Measurements from ENCODE around the gene NEK3. TPM values are rescaled to one million over a fixed set of nuclear protein-coding genes. Genes with fewer than 3 reads are reported as not detected.
"Not testable (repeated sequence)": the region's sequence is repeated elsewhere in the genome, so short reads cannot be mapped to it uniquely, and the experiment has no call there.

The NEK3 gene, protein sequence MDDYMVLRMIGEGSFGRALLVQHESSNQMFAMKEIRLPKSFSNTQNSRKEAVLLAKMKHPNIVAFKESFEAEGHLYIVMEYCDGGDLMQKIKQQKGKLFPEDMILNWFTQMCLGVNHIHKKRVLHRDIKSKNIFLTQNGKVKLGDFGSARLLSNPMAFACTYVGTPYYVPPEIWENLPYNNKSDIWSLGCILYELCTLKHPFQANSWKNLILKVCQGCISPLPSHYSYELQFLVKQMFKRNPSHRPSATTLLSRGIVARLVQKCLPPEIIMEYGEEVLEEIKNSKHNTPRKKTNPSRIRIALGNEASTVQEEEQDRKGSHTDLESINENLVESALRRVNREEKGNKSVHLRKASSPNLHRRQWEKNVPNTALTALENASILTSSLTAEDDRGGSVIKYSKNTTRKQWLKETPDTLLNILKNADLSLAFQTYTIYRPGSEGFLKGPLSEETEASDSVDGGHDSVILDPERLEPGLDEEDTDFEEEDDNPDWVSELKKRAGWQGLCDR
- total RNA-seq = 1 to 10 TPM; 4.5 to 7.1 (median 5.8) TPM
- 10 to 100 TPM in 1 of 2 donors, 1 to 10 TPM in 1; 7.5 to 37.9 TPM for polyA plus RNA-seq
- long read RNA-seq, donor 1, partial matches to known transcripts = 0 of 1 reads
- long read RNA-seq, donor 1, other reads (novel, unspliced or antisense) = 0 of 1 reads
- long read RNA-seq, donor 2, partial matches to known transcripts = 0 of 9 reads
- long read RNA-seq, donor 2, other reads (novel, unspliced or antisense) = 7 of 9 reads
- long read RNA-seq, donor 3, partial matches to known transcripts = 1 of 5 reads
- long read RNA-seq, donor 3, other reads (novel, unspliced or antisense) = 4 of 5 reads

DNA sequence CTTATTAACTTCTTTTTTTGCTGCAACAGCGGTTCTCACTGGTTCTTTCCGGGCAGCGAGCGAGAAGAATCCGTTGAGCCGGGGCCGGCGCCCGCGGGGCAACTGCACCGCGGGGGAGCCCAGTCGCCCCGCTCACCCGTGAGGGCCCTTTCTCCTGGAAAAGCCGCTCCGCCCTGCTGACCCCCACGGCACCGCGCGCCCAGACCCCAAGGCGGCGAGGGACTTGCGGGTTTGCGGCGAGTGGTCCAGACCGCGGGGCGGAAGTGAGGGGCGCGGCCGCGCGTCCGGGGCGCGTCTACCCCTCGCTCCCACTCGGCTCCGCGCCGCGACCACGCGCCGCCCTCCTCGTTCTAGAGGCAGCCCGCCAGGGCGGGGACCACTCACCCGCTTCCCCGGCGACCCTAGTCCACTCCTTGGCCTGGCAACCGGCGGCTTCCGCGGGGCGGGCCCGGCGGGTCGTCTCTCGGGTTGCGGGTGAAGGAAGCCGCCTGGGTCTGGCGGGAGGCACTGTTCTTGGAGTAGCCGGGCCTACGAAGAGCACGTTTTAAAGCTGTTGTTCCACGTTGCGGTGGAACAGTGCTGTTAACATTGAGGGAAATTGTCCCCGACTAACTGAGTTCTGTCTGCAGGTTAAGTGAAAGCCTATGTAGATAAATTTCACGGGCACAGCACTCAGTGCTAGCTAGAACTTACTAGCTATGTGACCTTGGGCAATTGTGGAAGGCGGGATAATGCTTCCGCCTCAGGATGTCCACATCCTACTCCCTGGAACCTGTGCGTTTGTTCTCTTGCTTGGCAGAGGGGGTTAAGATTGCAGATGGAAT, at the start of gene NEK3:
Gene NEK3, minus strand, starts transcription at position 439 of the 824 bp plus-strand sequence. CDS start 3,406 bp downstream, outside the sequence.
- WGBS, 2 donors = 3% methylated on average over 74 of the region's 74 CpGs
- DNase-seq = peak; percentile 77 to 79
- Histone ChIP-seq H3K9me3 (no peaks in the 10 kb centered on the region), H3K36me3 (peaks cover 0 to 13% (median 0%) of the 10 kb centered on the region in 9 donors), H3K4me3 (peak within 1 kb of the TSS; percentile 67 to 100 (median 96)), H3K27me3 (no peaks in the 10 kb centered on the region), H3K4me1 (peaks cover 3 to 63% (median 20%) of the 10 kb centered on the region in 9 donors), H3K27ac (peak within 1 kb of the TSS; percentile 88 to 97 (median 94))
- intact Hi-C loops (cut with DNase I) = loop anchor here in 3 of 10 donors (2.0 to 10.0 kb wide), 3 partner anchors 35 to 295 kb away; partner anchors contain the start of genes CKAP2 (in 1 of the 3) and VPS36 (in 1 of the 3)
- ATAC-seq = peak; percentile 92 to 95 (median 94)
- TF ChIP-seq, protein P1, sequence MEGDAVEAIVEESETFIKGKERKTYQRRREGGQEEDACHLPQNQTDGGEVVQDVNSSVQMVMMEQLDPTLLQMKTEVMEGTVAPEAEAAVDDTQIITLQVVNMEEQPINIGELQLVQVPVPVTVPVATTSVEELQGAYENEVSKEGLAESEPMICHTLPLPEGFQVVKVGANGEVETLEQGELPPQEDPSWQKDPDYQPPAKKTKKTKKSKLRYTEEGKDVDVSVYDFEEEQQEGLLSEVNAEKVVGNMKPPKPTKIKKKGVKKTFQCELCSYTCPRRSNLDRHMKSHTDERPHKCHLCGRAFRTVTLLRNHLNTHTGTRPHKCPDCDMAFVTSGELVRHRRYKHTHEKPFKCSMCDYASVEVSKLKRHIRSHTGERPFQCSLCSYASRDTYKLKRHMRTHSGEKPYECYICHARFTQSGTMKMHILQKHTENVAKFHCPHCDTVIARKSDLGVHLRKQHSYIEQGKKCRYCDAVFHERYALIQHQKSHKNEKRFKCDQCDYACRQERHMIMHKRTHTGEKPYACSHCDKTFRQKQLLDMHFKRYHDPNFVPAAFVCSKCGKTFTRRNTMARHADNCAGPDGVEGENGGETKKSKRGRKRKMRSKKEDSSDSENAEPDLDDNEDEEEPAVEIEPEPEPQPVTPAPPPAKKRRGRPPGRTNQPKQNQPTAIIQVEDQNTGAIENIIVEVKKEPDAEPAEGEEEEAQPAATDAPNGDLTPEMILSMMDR (IDR thresholded peaks at IDR 0.05) = no peak

DNA sequence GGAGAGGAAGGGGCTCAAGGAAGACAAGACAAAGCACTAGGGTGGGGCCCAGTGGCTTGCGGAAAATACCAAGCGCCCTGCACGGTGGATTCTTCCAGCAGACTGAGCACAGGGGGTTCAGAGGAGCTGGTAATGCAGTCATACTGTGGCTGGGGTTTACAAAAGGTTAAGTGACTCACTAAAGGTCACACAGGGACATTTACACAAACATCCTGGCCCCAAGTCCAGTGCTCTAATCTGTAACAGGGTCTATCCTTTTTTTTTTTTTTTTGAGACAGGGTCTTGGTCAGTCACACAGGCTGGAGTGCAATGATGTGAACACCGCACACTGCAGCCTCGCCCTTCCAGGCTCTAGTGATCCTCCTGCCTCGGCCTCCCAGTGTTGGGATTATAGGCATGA, 49.0 kb upstream of the NEK3 start:
- DNase-seq; H3K36me3 ChIP-seq; H3K9me3 ChIP-seq; H3K4me3 ChIP-seq; H3K27ac ChIP-seq; intact Hi-C loops (cut with DNase I); H3K27me3 ChIP-seq; H3K4me1 ChIP-seq: not testable (repeated sequence)
- WGBS, 2 donors = 77 to 85% methylated on average over 6 of the region's 6 CpGs
- peak in 2 of 8 donors; percentile 17 to 30 for ATAC-seq

DNA sequence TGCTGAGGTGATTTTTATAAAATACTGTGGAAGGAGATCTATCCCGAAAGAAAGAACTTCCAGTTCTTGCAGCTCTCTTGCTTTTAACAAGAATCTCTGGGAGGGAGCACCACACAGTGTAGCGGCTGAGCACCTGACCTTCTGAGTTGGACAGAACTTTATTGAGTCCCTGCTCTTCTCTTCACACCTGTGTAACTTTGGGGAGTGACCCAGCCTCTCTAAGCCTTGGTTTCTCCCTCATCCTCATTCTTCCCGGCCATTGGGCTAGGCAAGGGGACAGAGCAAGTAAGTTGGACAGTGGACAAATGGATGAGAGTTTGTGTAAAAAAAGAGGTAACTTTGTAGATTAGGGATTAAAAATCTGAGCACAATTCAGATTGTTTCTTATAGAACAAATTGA, 48.5 kb upstream of the NEK3 start:
- H3K27me3 ChIP-seq; H3K4me3 ChIP-seq; DNase-seq; ATAC-seq; H3K27ac ChIP-seq; H3K4me1 ChIP-seq; H3K9me3 ChIP-seq; intact Hi-C loops (cut with DNase I); H3K36me3 ChIP-seq: not testable (repeated sequence)
- 90 to 96% methylated on average over 3 of the region's 3 CpGs for WGBS, 2 donors

DNA sequence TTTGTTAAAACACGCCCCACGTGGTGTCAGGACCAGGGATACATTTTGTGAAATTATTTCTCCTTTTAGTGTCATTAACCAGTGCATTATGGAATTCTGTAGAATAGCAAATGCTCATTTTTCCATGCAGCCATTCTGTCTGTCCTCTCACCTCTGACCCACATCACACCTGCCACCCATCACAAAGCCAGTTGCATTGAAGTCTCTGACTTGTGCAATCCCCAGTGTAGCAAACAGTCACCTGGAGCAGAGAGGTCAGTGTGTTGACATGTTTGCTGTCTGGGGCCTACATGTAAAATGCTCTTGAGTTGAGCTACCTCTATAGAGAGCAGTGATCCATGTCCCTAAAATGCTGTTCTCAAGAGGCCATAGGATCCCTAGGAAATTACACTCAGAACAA, 47.9 kb upstream of the NEK3 start:
- ATAC-seq; H3K27ac ChIP-seq; intact Hi-C loops (cut with DNase I); DNase-seq; H3K4me3 ChIP-seq; H3K27me3 ChIP-seq; H3K36me3 ChIP-seq; H3K9me3 ChIP-seq; H3K4me1 ChIP-seq: not testable (repeated sequence)
- no CpG with 5 or more reads among the region's 2 CpGs for WGBS, 2 donors

DNA sequence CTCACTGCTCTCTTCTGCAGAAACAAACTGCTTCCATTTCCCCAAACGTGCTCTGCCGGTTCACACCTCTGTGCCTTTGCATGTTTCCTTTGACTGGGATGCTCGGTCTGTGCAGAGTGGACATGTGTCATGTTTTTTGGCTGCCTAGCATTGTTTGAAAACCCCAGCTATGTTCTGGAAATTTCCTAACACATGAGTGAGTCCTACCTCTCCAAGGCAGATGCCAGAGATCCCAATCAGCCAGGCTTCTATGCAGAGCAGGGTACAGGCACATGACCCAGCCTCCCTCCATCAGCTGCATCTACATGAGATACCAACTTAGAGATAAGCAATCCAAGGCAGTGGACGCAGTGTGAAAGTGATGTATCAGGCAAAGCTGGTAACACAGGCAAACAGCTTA, 45.1 kb upstream of the NEK3 start:
- DNase-seq; H3K27me3 ChIP-seq; H3K9me3 ChIP-seq; H3K36me3 ChIP-seq; H3K4me3 ChIP-seq; intact Hi-C loops (cut with DNase I); H3K27ac ChIP-seq; ATAC-seq: not testable (repeated sequence)
- 74 to 82% methylated on average over 4 of the region's 4 CpGs for WGBS, 2 donors
- peaks cover 0 to 15% (median 0%) of the 10 kb centered on the region in 9 donors for H3K4me1 ChIP-seq

DNA sequence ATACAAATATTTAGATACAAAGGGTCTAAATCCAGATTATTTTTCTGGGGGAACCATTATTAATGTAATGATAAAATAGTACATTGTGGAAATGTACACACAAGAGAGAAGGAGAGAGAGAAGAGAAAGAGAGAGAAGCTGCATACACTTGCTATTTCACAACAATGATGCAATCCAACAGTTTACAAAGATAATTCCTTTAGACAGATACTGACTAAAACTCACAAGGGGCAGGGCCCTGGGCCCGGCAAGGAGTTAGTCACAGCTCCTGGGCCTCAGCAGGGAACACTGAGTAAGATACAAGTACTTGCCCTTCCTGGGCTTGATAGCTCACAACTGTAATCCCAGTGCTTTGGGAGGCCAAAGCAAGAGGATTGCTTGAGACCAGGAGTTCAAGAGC, 44.5 kb upstream of the NEK3 start:
- intact Hi-C loops (cut with DNase I) = not testable (repeated sequence)

DNA sequence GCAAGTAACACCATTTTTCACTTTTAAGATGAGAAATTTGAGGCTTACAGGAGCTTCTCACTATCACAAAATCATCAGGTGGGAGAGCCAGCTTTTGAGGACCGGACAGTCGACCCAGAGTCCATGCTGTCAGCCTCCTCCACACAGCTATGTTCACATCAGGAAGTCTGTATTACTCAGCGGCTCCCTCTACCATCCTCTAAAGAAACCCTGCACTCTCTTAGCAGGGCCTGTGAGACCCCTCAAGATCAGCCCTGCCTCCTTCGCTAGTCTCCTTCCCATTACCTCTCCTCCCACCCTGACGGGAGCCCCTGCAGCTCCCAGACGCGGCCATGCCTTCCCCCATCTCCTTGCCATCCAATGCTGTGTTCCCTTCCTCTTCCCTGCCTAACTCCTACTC, 43.1 kb upstream of the NEK3 start:
- H3K27ac ChIP-seq; H3K36me3 ChIP-seq; H3K9me3 ChIP-seq; H3K27me3 ChIP-seq; intact Hi-C loops (cut with DNase I); H3K4me3 ChIP-seq; DNase-seq: not testable (repeated sequence)
- peak in 1 of 8 donors; percentile 32 for ATAC-seq
- 56 to 57% methylated on average over 7 of the region's 7 CpGs for WGBS, 2 donors
- peaks cover 0 to 15% (median 0%) of the 10 kb centered on the region in 9 donors for H3K4me1 ChIP-seq

More for the DNA sequence above, 44.5 kb upstream of the NEK3 start:
- ATAC-seq = peak in 1 of 8 donors; percentile 35
- H3K36me3 ChIP-seq, H3K4me3 ChIP-seq, DNase-seq, H3K27ac ChIP-seq, H3K27me3 ChIP-seq, H3K9me3 ChIP-seq: not testable (repeated sequence)
- WGBS, 2 donors = 29 to 55% methylated on average over 1 of the region's 1 CpG
- H3K4me1 ChIP-seq = peaks cover 0 to 15% (median 0%) of the 10 kb centered on the region in 9 donors
